Activated CD8-positive, alpha-beta memory T cell treated with anti-CD3 and anti-CD28 coated beads for 36 hours (primary cell): ENCODE measurements around the gene CXCL13. TPM values are rescaled to one million over a fixed set of nuclear protein-coding genes. Genes with fewer than 3 reads are reported as not detected.
"Not testable (repeated sequence)": the region's sequence is repeated elsewhere in the genome, so short reads cannot be mapped to it uniquely, and the experiment has no call there.

ENCODE experiments used
- CTCF ChIA-PET: fragments of 350-600 bp; sonication (Branson Sonifier 250); formaldehyde crosslinking; loops from one replicate; lab custom pipeline; 2021; ENCODE audit warnings: antibody characterized with exemption; lab: Charles Lee
- POLR2A ChIA-PET: fragments of 350-600 bp; sonication (Branson Sonifier 250); formaldehyde crosslinking; loops from one replicate; lab custom pipeline; 2021; ENCODE audit warnings: antibody characterized with exemption; lab: Charles Lee
- total RNA-seq, 2 experiments: library from RNA; stranded (reverse); gene quantifications; one replicate each; pipeline ENCODE4 v1.2.3, GENCODE V29; 2021

The CXCL13 gene
- total RNA-seq, 2 experiments from 2014 or later, result 4.0 to 4.3 TPM

DNA sequence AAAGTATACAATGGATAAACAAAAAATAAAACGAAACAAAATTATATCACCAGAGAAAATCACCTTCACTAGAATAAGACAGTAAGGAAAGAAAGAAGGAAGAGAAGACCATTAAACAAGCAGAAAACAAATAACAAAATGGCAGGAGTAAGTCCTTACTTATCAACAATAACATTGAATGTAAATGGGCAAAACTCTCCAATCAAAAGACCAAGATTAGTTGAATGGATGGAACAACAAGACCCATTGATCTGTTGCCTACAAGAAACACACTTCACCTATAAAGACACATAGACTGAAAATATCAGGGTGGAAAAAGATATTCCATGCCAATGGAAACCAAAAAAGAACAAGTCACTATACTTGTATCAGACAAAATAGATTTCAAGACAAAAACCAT is 38.4 kb downstream of the CXCL13 start:
- CTCF ChIA-PET, POLR2A ChIA-PET: not testable (repeated sequence)

DNA sequence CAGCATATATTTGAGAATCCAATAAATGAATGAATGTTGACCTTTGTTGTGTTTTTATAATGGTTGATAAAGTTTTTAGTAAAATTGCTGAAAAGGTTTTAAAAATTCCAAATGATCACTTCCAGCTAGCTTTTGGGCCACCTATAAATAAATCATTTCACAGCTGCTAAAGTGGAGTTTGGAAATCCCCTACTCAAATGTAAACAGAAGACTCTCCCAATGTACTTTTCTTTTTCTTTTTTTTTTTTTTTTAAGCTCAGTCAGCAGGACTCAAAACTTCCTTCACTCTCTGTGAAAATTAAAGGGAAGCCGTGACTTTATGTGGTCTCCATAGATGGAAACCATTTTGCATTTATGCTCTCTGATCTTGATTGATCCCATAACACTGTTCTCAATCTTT is 45.2 kb downstream of the CXCL13 start:
- ChIA-PET POLR2A (no interaction called here), CTCF (no interaction called here)

DNA sequence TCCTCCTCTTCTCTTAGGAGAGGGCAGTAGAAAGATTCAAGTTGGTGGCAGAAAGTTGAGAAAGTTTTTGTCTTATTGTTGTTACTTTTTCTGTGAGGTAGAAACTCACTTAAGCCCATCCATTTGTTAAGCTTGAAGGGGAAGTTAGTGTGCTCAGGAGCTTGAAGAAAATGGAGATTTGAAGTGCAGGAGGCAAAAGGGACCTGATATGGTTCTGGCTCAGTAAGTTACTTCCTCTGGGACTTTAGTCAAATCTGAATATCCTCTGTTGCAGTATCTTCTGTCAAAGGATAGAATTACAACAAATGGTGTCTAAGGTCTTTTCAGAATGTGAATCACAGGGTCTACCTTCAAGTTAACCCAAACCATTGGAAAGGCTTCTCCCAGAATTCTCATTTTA is 46.2 kb downstream of the CXCL13 start:
- CTCF ChIA-PET, result no interaction called here
- POLR2A ChIA-PET, result no interaction called here

DNA sequence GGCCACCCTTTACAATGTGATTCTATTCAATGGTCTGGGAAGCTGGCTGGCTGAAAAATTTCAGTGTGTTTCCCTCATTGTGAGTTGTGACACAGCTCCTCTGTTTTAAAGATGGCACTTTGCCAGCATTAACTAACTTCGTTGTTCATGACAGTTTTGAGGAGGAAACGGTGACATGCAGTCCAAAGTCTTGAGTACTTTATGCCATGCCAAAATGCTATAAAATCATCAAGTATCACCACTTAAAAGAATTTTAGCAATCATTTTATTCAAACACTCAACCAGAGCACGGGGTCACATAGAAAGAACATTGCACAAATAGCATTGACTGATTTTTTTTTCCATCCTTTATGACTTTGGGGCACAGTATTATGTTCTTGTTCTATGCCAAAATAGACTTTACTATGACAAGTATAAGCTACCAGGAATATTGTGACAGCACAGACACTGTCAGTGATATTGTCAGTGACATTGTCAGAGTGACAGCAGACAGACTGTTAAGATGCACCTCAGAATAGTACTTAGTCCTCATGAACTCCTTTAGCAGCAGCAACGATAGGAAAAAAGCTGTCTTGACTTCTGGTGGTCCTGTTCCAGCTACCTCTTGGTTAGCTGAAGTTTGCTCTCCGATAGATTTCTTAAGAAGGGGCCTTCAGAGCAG is 46.7 kb downstream of the CXCL13 start:
- ChIA-PET POLR2A (no interaction called here), CTCF (no interaction called here)

DNA sequence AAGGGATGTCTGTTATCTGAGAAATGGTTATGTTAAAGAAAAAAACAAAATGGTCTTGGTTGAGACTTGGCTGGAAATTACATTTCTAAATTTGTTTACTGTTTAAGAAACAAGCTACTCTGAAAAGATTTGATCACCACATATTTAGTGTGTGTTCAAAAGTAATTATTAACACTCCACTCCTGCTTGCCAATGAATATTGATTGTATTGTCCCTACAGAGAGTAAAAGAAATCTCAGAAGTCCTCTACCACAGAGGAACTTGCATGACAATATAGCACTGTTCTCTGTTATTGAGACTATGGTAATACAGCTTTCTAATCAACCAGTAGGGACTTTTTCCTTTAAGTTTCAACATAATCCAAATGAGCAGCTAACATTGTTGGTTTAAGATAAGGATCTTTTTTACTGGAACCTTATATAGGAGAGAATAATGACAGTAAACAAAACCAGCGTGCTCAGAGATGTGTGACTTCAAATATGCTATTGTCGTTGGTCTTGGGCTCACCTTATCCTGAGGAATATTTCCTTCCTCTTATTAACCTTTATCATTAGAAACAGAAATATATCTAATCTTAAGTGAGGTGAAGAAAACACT is 47.6 kb downstream of the CXCL13 start:
- ChIA-PET CTCF (no interaction called here), POLR2A (no interaction called here)

DNA sequence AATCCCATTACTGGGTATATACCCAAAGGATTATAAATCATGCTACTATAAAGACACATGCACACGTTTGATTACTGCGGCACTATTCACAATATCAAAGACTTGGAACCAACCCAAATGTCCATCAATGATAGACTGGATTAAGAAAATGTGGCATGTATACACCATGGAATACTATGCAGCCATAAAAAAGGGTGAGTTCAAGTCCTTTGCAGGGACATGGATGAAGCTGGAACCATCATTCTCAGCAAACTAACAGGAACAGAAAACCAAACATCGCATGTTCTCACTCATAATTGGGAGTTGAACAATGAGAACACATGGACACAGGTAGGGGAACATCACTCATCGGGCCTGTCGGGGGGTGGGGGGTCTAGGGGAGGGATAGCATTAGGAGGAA is 54.7 kb downstream of the CXCL13 start:
- POLR2A ChIA-PET, result not testable (repeated sequence)
- CTCF ChIA-PET, result interaction anchor here (0.5 kb wide), 1 partner anchor 13 kb away, joined by 4 read pairs; no protein-coding TSS in a partner anchor

Other genes starting within 250 kb of the CXCL13 start
- 10 to 100 TPM; 88.4 to 90.6 TPM for gene CNOT6L, start 213.5 kb downstream of the CXCL13 start, total RNA-seq